Activated CD4-positive, alpha-beta T cell treated with anti-CD3 and anti-CD28 coated beads, Interleukin-2, amount 50 U/mL, for 1 hour (primary cell): ENCODE results near the gene KCNT1.

Source experiments
- DNase-seq: peaks from one replicate; pipeline ENCODE4 v3.0.0-alpha.2; 2020

Gene KCNT1

GRCh38 chr9:135769489-135770202, 67.7 kb downstream of the KCNT1 start:
- DNase-seq: no peak

GRCh38 chr9:135770203-135770535, 68.2 kb downstream of the KCNT1 start:
- no peak for DNase-seq

- DNase-seq: no peak
Measured at GRCh38 chr9:135770771-135771170, 68.8 kb downstream of the KCNT1 start.

GRCh38 chr9:135771401-135772051, 69.5 kb downstream of the KCNT1 start:
- DNase-seq: no peak

GRCh38 chr9:135772056-135772646, 70.2 kb downstream of the KCNT1 start:
- DNase-seq: no peak

- no peak for DNase-seq
Measured at GRCh38 chr9:135772702-135773493, 70.9 kb downstream of the KCNT1 start.

- no peak for DNase-seq
Measured at GRCh38 chr9:135773530-135774238, 71.7 kb downstream of the KCNT1 start.

GRCh38 chr9:135774239-135774747, 72.3 kb downstream of the KCNT1 start:
- no peak for DNase-seq

- no peak for DNase-seq
Measured at GRCh38 chr9:135774794-135775525, 73.0 kb downstream of the KCNT1 start.

GRCh38 chr9:135775911-135776310, 73.9 kb downstream of the KCNT1 start:
- no peak for DNase-seq

- DNase-seq: no peak
Measured at GRCh38 chr9:135776893-135777622, 75.1 kb downstream of the KCNT1 start.

GRCh38 chr9:135777623-135778177, 75.7 kb downstream of the KCNT1 start:
- no peak for DNase-seq

- DNase-seq: no peak
Measured at GRCh38 chr9:135778421-135778820, 76.4 kb downstream of the KCNT1 start.

- no peak for DNase-seq
Measured at GRCh38 chr9:135779571-135779970, 77.6 kb downstream of the KCNT1 start.

GRCh38 chr9:135780086-135780485, 78.1 kb downstream of the KCNT1 start:
- DNase-seq: no peak

- DNase-seq: no peak
Measured at GRCh38 chr9:135780626-135781025, 78.6 kb downstream of the KCNT1 start.

GRCh38 chr9:135782946-135783345, 81.0 kb downstream of the KCNT1 start:
- no peak for DNase-seq

- no peak for DNase-seq
Measured at GRCh38 chr9:135783540-135784245, 81.7 kb downstream of the KCNT1 start.

GRCh38 chr9:135785013-135785575, 83.1 kb downstream of the KCNT1 start:
- DNase-seq: no peak

- DNase-seq: no peak
Measured at GRCh38 chr9:135786146-135786690, 84.2 kb downstream of the KCNT1 start.
